Cardiac muscle cell (in vitro differentiated cells and primary cell): ENCODE data around the gene ACTA2. TPM values are rescaled to one million over a fixed set of nuclear protein-coding genes. Genes with fewer than 3 reads are reported as not detected.

Source experiments
- DNase-seq, 2 donors: peaks; one replicate each; pipeline versions ENCODE4 v3.0.0 to v3.0.0-alpha.2; 2010 to 2017; ENCODE audit warnings: low read depth in 1 of 2, low spot score in 1 of 2
- H3K27ac ChIP-seq: fragments of 200-600 bp; sonication (generic); 2 replicates; pipeline ENCODE4 v1.5.1; 2016
- H3K27me3 ChIP-seq: fragments of 200-600 bp; sonication (generic); 2 replicates; pipeline ENCODE4 v1.6.0; 2016; ENCODE audit warnings: control low read depth
- H3K36me3 ChIP-seq: fragments of 200-600 bp; sonication (generic); 2 replicates; pipeline ENCODE4 v1.5.1; 2016; ENCODE audit warnings: control low read depth
- H3K4me1 ChIP-seq: fragments of 200-600 bp; sonication (generic); 2 replicates; pipeline ENCODE4 v1.8.1; 2017; ENCODE audit warnings: low read depth, mild to moderate bottlenecking, mixed run types
- H3K4me3 ChIP-seq: fragments of 200-600 bp; sonication (generic); 2 replicates; pipeline ENCODE4 v1.5.1; 2016; ENCODE audit warnings: mild to moderate bottlenecking
- H3K9me3 ChIP-seq: fragments of 200-600 bp; sonication (generic); 2 replicates; pipeline ENCODE4 v1.5.1; 2017; ENCODE audit warnings: low read depth, mild to moderate bottlenecking, control low read depth
- polyA plus RNA-seq: library from polyadenylated mRNA; unstranded; fragments of >200 nt; fragmentation: Nextera tagmentation; extraction: Ambion mirVana; gene quantifications from 2 replicates; pipeline ENCODE4 v1.2.1, GENCODE V29; 2016
- total RNA-seq: library from RNA; depleted of rRNA; stranded (reverse); fragments of >200 nt; gene quantifications from 2 replicates; pipeline ENCODE4 v1.2.3, GENCODE V29; 2016
- TF ChIP-seq, protein P1 (sequence below): IDR thresholded peaks from 2 replicates; pipeline ENCODE4 v1.5.1; 2012; ENCODE audit warnings: low read depth, mild to moderate bottlenecking, low read length

Gene ACTA2
- total and polyA plus RNA-seq, 2 experiments from 2014 or later, result 405 to 2,064 TPM

DNA sequence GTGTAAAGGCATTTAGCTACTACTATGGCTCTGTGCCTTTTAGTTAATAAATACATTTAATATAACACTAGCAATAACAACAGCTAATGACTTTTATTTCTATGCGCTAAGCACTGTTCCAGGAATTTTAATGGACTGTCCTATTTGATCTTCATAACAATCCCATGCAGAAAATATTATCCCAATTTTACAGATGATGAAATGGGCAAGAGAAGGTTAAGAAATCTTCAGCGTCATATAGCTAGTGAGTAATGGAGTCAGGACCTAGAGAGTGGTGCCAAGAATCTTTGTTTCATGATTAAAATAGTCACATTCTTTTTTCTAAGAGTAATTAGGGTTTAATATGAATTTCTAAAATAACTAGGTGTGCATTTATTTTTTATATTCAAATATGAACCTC is 32.4 kb downstream of the ACTA2 start:
- Histone ChIP-seq H3K9me3 (no peaks in the 10 kb centered on the region), H3K27ac (no peak overlapping the region), H3K36me3 (no peaks in the 10 kb centered on the region), H3K4me3 (no peak overlapping the region), H3K27me3 (no peaks in the 10 kb centered on the region), H3K4me1 (peaks cover 11% of the 10 kb centered on the region)
- DNase-seq, result peak in 1 of 2 donors; percentile 75
- TF ChIP-seq, protein P1, sequence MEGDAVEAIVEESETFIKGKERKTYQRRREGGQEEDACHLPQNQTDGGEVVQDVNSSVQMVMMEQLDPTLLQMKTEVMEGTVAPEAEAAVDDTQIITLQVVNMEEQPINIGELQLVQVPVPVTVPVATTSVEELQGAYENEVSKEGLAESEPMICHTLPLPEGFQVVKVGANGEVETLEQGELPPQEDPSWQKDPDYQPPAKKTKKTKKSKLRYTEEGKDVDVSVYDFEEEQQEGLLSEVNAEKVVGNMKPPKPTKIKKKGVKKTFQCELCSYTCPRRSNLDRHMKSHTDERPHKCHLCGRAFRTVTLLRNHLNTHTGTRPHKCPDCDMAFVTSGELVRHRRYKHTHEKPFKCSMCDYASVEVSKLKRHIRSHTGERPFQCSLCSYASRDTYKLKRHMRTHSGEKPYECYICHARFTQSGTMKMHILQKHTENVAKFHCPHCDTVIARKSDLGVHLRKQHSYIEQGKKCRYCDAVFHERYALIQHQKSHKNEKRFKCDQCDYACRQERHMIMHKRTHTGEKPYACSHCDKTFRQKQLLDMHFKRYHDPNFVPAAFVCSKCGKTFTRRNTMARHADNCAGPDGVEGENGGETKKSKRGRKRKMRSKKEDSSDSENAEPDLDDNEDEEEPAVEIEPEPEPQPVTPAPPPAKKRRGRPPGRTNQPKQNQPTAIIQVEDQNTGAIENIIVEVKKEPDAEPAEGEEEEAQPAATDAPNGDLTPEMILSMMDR, result no peak

DNA sequence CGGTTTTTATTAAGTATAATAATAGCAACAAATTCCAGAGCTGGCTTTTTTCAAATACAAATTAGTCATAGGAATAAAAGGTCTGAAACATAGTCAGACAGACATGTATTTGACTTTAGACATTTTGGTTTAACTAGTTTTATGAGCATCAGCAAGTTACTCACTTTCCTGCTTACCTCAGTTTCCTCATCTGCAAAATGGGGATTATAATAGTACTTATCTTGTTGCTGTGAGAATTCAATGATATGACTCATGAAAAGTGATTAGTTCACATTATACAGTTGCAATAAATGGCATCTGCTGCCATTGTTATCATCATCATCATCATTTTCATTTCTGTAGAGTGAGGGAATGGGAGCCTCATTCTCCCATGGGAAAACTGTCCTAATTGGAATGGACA is 33.5 kb downstream of the ACTA2 start:
- Histone ChIP-seq H3K9me3 (no peaks in the 10 kb centered on the region), H3K27me3 (no peaks in the 10 kb centered on the region), H3K36me3 (no peaks in the 10 kb centered on the region), H3K4me3 (no peak overlapping the region), H3K4me1 (peaks cover 11% of the 10 kb centered on the region), H3K27ac (no peak overlapping the region)
- TF ChIP-seq, protein P1, result no peak
- DNase-seq, result no peak

DNA sequence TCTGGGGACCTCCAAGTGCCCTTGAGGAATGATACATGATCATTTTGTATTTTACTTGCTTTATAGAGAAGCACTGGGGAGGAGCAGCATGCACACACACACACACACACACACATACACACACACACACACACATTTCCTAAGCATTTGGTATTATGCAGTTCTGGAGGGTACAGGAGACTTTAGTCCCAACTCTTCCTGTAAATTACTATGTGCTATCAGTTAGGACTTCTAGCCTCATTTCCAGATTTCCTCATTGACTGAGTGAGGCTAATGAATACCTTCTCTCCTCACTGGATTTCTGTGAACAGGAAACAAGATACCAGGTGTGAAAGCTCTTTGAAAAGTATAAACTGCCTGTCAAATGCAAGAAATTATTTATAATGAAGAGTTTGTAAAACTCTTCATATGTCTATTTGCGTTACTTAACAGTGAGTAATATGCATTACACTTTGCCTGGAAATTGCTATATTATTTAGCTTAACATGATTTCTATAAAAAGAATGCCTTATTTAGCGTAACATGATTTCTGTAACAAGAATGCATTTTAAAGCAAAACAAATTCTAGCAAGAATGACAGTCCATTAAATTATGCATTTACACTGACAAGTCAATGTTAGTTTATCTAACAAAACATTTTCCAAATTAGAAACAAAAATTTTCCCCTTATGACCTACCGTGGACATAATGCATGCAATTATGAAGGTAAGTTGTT is 34.2 kb downstream of the ACTA2 start:
- TF ChIP-seq, protein P1, result no peak
- peaks cover 11% of the 10 kb centered on the region for H3K4me1 ChIP-seq
- no peak for DNase-seq
- no peaks in the 10 kb centered on the region for H3K36me3 ChIP-seq
- no peaks in the 10 kb centered on the region for H3K27me3 ChIP-seq
- H3K4me3 ChIP-seq, result no peak overlapping the region
- H3K9me3 ChIP-seq, result no peaks in the 10 kb centered on the region
- no peak overlapping the region for H3K27ac ChIP-seq

DNA sequence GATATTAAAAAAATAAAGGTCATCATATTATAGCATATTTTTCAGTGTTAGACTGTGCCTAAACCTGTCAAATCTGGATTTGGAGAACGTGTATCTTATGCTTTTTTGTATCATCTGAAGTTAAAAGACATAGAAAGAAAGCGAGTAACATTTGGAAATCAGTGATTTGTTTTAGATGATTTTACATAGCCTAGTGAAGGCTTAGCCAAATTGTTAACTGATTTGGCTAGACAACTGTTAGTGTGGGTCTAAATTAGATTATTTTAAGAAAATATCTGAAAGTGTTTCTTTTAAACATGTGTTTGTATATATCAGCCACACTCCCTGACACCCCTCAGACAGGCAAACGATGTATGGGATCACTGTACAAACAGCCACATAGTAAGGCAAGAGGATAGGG is 35.6 kb downstream of the ACTA2 start:
- Histone ChIP-seq H3K27me3 (no peaks in the 10 kb centered on the region), H3K4me3 (no peak overlapping the region), H3K36me3 (no peaks in the 10 kb centered on the region), H3K4me1 (peaks cover 11% of the 10 kb centered on the region), H3K9me3 (no peaks in the 10 kb centered on the region), H3K27ac (no peak overlapping the region)
- TF ChIP-seq, protein P1, result no peak
- no peak for DNase-seq

DNA sequence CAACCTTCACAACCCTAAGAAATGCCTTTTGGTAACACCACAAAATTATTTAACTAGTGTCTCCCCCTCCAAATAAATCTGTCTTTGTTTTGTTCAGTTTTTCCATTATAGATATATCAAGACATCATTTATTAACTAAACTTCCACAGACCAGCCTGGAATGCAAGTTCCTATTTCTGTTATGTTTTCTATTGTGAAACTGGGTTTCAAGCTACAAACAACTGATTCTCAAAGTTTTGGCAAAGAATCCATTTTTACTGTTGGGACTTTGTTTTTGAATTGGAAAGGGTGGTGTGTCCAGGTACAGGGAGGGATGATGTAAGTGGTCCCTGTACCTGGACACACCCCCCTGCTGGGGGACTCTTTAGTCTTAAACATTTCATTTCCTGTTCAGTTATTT is 36.3 kb downstream of the ACTA2 start:
- no peaks in the 10 kb centered on the region for H3K27me3 ChIP-seq
- no peak overlapping the region for H3K27ac ChIP-seq
- H3K9me3 ChIP-seq, result no peaks in the 10 kb centered on the region
- no peaks in the 10 kb centered on the region for H3K36me3 ChIP-seq
- TF ChIP-seq, protein P1, result no peak
- H3K4me1 ChIP-seq, result peaks cover 7% of the 10 kb centered on the region
- no peak for DNase-seq
- H3K4me3 ChIP-seq, result no peak overlapping the region
